Body of pancreas (tissue), 4 donors: Measurements from ENCODE around the gene BCL2. TPM values are rescaled to one million over a fixed set of nuclear protein-coding genes. Genes with fewer than 3 reads are reported as not detected.

ENCODE experiments used
- ATAC-seq: fragments of 150-250 bp; one replicate; pipeline ENCODE4 v1.9.1; 2016
- DNase-seq, 4 donors: peaks; one replicate each; pipeline ENCODE4 v3.0.0-alpha.2; 2019
- H3K27ac ChIP-seq, 4 donors: fragments of 200-600 bp; sonication (generic); 1 replicate in 3 of 4; 2 replicates in 1 of 4; pipeline versions ENCODE4 v1.5.1 to v1.6.1; 2016 to 2019; ENCODE audit warnings: mild to moderate bottlenecking in 1 of 4, mixed read lengths in 1 of 4, moderate library complexity in 1 of 4
- H3K27me3 ChIP-seq, 2 donors: fragments of 200-600 bp; sonication (generic); one replicate each; pipeline ENCODE4 v1.6.0; 2016; ENCODE audit warnings: mild to moderate bottlenecking in 1 of 2
- H3K36me3 ChIP-seq, 2 donors: fragments of 200-600 bp; sonication (generic); replicated peaks in 1 of 2; 2 replicates each; pipeline ENCODE4 v1.5.1; 2016; ENCODE audit warnings: low read depth in 2 of 2; ENCODE audit not compliant: insufficient read depth in 1 of 2
- H3K4me1 ChIP-seq: fragments of 200-600 bp; sonication (generic); one replicate; pipeline ENCODE4 v1.6.0; 2016
- H3K4me3 ChIP-seq, 2 donors: fragments of 200-600 bp; sonication (generic); 1 replicate in 1 of 2; 2 replicates in 1 of 2; pipeline ENCODE4 v1.5.1; 2016 to 2019
- H3K9me3 ChIP-seq, 3 donors: fragments of 200-600 bp; sonication (generic); 1 replicate in 2 of 3; 2 replicates in 1 of 3; pipeline ENCODE4 v1.5.1; 2016
- POLR2A ChIP-seq, 3 donors: fragments of 450-650 bp; IDR thresholded peaks; one replicate each; pipeline ENCODE4 v1.6.1; 2016; ENCODE audit warnings: antibody characterized with exemption in 3 of 3, mild to moderate bottlenecking in 2 of 3
- WGBS, 2 donors: methylation state at CpG; one replicate each; pipeline ENCODE4 v1.1.5; 2017; 5-methylcytosine and 5-hydroxymethylcytosine counted together
- intact Hi-C: fragments of 100-400 bp; cut with DNase I; formaldehyde crosslinking; loops from one replicate; pipeline ENCODE4 v1.15.1; 2023
- small RNA-seq: library from RNA; depleted of rRNA; stranded (forward); fragments of <200 nt; gene quantifications from one replicate; pipeline ENCODE3, GENCODE V24; 2016
- total RNA-seq, 2 donors: library from RNA; depleted of rRNA; stranded (reverse); fragments of >200 nt; gene quantifications; one replicate each; pipeline ENCODE4 v1.1.0, GENCODE V29; 2016
- TF ChIP-seq, protein P1 (sequence below), 7 experiments: fragments of 450-650 bp in 4 of 7; fragments of 200-600 bp in 3 of 7; sonication (generic) in 3 of 7; IDR thresholded peaks; one replicate each; pipeline ENCODE4 v1.5.1; 2016 to 2019; ENCODE audit warnings: antibody characterized with exemption in 7 of 7

BCL2 gene
- total RNA-seq, 2 donors from 2014 or later = 10.1 to 18.5 TPM

DNA sequence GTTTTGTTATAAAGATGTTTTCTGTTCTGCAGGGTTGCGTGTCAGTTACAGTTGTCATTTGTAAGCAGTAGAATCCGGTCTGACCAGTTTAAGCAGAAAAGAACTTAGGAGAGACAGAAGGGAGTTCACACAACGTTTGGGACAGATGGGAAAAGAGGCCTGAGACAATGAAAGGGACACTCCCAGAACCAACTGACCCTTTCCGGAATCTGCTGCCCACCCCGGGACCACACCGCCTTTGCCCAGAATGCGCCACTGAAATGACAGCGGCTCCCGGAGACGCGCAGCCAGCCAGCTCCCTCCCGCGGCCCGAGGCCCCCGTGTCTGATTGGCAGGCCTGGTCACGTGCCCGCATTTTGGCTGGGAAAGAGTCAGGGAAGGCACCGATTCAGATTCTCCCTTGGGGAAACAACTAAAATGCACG, 244.6 kb downstream of the BCL2 start:
- Histone ChIP-seq H3K36me3 (no peaks in the 10 kb centered on the region), H3K4me1 (peaks cover 5% of the 10 kb centered on the region), H3K9me3 (peaks cover 0 to 5% (median 0%) of the 10 kb centered on the region in 3 donors), H3K27ac (peak overlapping the region; percentile 37 to 87 (median 83)), H3K4me3 (peak overlapping the region in 1 of 2 donors; percentile 2), H3K27me3 (no peaks in the 10 kb centered on the region)
- ATAC-seq (peak; percentile 94), DNase-seq (peak; percentile 57 to 79 (median 67))
- intact Hi-C loops = no loop called here
- TF ChIP-seq, protein P1, sequence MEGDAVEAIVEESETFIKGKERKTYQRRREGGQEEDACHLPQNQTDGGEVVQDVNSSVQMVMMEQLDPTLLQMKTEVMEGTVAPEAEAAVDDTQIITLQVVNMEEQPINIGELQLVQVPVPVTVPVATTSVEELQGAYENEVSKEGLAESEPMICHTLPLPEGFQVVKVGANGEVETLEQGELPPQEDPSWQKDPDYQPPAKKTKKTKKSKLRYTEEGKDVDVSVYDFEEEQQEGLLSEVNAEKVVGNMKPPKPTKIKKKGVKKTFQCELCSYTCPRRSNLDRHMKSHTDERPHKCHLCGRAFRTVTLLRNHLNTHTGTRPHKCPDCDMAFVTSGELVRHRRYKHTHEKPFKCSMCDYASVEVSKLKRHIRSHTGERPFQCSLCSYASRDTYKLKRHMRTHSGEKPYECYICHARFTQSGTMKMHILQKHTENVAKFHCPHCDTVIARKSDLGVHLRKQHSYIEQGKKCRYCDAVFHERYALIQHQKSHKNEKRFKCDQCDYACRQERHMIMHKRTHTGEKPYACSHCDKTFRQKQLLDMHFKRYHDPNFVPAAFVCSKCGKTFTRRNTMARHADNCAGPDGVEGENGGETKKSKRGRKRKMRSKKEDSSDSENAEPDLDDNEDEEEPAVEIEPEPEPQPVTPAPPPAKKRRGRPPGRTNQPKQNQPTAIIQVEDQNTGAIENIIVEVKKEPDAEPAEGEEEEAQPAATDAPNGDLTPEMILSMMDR (IDR thresholded peaks at IDR 0.05) = peak in 1 of 7 experiments; percentile 4
- peak in 2 of 3 donors; percentile 58 to 62 for TF ChIP-seq POLR2A (IDR thresholded peaks at IDR 0.05)
- 0 to 5% methylated on average over 18 to 19 of the region's 19 CpGs for WGBS, 2 donors

GRCh38 chr18:63073481-63073880, 246.1 kb downstream of the BCL2 start:
- TF ChIP-seq POLR2A (IDR thresholded peaks at IDR 0.05) = no peak
- TF ChIP-seq, protein P1 (IDR thresholded peaks at IDR 0.05) = no peak
- no peak overlapping the region for H3K27ac ChIP-seq
- DNase-seq = no peak
- H3K36me3 ChIP-seq = no peaks in the 10 kb centered on the region
- intact Hi-C loops = no loop called here
- WGBS, 2 donors = 75 to 83% methylated on average over 2 of the region's 2 CpGs
- no peaks in the 10 kb centered on the region for H3K27me3 ChIP-seq
- no peaks in the 10 kb centered on the region for H3K9me3 ChIP-seq
- no peak for ATAC-seq
- no peak overlapping the region for H3K4me3 ChIP-seq
- peaks cover 5% of the 10 kb centered on the region for H3K4me1 ChIP-seq

Small RNAs within 50 kb of the gene (small RNA-seq; reads per million reads assigned to genes)
- not detected for gene AC022726.1

Other genes starting within 250 kb of the BCL2 start
- 10 to 100 TPM; 14.5 TPM for gene KDSR, start 47.4 kb upstream of the BCL2 start, total RNA-seq
- gene VPS4B, start 102.7 kb upstream of the BCL2 start, total RNA-seq = 10 to 100 TPM; 16.2 to 20.2 TPM
- gene SERPINB5, start 157.2 kb upstream of the BCL2 start, total RNA-seq = not detected
- not detected for gene SERPINB12, start 222.6 kb upstream of the BCL2 start, total RNA-seq